HS-27A (cell line): ENCODE measurements around the gene CCM2.

Experiments
- DNase-seq: peaks from one replicate; pipeline ENCODE4 v3.0.0-alpha.2; 2012; ENCODE audit warnings: low read depth, missing footprints

The CCM2 gene

GRCh38 chr7:45000093-45001032 is at the start of gene CCM2:
Gene CCM2, plus strand, starts transcription at chr7:45000201. Its CDS starts 133 bp downstream, at chr7:45000334.
- no peak for DNase-seq

GRCh38 chr7:44953156-44953555 is 46.8 kb upstream of the CCM2 start:
- no peak for DNase-seq

- DNase-seq = no peak
These were observed 44.3 kb upstream of the CCM2 start for GRCh38 chr7:44955733-44956132.

GRCh38 chr7:44956157-44956766 is 43.7 kb upstream of the CCM2 start:
- DNase-seq = no peak

GRCh38 chr7:44958645-44959344 is 41.2 kb upstream of the CCM2 start:
- no peak for DNase-seq

GRCh38 chr7:44959433-44959951 is 40.5 kb upstream of the CCM2 start:
- no peak for DNase-seq

- DNase-seq = no peak
These were observed 39.9 kb upstream of the CCM2 start for GRCh38 chr7:44960011-44960580.

GRCh38 chr7:44961844-44962482 is 38.0 kb upstream of the CCM2 start:
- no peak for DNase-seq

- no peak for DNase-seq
These were observed 37.3 kb upstream of the CCM2 start for GRCh38 chr7:44962483-44963251.

GRCh38 chr7:44963364-44964290 is 36.4 kb upstream of the CCM2 start:
- no peak for DNase-seq

GRCh38 chr7:44964384-44964830 is 35.6 kb upstream of the CCM2 start:
- DNase-seq = no peak

- DNase-seq = no peak
These were observed 35.1 kb upstream of the CCM2 start for GRCh38 chr7:44964831-44965440.

- DNase-seq = no peak
These were observed 34.5 kb upstream of the CCM2 start for GRCh38 chr7:44965441-44965903.

GRCh38 chr7:44965937-44966730 is 33.9 kb upstream of the CCM2 start:
- no peak for DNase-seq

- DNase-seq = no peak
These were observed 33.1 kb upstream of the CCM2 start for GRCh38 chr7:44966731-44967538.

GRCh38 chr7:44967571-44968446 is 32.2 kb upstream of the CCM2 start:
- no peak for DNase-seq
